Activated CD8-positive, alpha-beta memory T cell treated with anti-CD3 and anti-CD28 coated beads for 24 hours (primary cell): ENCODE measurements around the gene PAK6.
A peak's percentile ranks its signal among the peaks of the same experiment; 100 is the strongest.

Experiments
- DNase-seq: peaks from one replicate; pipeline ENCODE4 v3.0.0-alpha.2; 2020

Gene PAK6

DNA sequence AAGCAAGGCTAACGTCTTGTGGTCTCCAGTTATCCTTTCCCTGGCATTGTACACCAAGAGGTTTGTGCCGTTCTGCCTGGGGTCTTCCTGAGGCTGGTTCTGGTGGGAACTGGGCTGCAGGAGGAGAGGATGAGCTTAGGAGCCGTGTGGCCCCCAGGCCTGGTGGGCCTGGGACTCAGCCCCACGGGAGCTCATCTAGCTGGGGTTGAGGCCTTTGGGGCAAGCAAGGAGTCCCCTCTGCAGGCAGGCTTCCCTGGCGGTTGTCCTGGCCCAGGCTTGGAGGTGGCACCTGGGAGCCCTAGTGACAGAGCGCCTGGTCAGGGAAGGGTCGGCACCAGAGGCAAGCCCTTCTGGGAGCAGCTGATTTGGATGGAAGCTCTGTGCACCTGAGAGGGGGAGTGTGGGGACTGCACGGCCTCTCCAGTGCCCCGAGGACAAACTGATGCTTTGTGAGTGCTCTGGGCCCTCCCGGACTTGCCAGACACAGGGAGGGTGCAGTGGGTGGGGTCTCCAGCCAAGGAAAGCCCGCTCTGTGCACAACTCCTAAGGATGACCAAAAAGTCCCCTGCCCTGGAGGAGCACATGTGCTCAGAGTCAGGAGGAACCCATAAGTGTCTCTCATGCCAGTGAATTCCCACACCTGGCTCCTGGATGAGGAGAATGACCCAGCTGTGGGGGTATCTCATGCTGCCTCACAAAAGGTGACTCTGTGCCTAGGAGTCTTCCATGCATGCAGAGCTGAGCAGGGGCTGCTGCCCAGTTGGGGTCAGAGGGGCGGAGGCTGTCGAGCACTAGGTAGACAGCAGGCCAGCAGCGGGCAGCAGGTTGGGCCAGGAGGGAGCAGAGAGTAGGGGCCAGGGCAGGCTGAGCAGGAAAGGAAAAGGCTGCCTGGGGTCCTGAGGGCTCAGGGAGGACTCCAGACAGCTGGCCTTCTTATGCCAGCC, 2.7 kb downstream of the PAK6 start:
- peak; percentile 47 for DNase-seq

DNA sequence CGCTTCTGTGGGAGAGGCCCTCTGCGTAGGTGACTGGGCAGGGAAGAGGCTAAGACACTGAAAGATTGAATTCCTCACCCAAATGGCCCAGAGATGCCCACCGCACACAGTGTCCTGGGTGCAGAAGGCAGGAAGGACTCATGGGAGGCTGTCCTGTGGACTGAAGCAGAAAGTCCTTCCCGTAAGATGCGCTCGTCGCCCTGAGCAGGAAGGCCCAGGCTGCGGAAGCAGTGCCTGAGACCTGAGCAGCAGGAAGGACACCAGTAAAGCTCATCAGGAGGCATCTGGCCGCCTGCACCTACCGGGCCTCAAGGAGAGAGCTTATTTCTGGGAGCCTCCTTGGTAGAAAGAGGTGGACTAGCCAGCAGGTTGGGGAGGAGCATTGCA, 3.3 kb downstream of the PAK6 start:
- peak; percentile 44 for DNase-seq

DNA sequence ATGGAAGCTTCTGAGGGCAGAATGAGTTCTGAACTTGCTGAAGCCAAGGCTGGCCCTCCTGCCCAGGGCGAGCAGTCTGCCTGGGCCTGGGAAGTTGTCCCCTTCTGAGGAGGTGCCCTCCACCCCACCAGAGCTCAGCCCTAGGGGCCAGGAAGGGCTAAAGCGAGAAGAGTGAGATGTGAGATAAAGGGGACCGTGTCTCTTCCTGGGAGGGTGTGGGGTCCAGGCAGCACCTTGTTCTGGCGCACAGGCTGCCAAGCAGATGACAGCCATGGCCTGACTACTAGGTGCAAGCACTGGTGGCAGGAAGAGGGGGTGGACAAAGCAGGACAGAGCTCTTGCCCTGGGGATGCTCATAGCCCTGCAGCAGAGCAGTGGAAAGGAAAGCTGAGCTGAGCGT, 3.7 kb downstream of the PAK6 start:
- DNase-seq = no peak

DNA sequence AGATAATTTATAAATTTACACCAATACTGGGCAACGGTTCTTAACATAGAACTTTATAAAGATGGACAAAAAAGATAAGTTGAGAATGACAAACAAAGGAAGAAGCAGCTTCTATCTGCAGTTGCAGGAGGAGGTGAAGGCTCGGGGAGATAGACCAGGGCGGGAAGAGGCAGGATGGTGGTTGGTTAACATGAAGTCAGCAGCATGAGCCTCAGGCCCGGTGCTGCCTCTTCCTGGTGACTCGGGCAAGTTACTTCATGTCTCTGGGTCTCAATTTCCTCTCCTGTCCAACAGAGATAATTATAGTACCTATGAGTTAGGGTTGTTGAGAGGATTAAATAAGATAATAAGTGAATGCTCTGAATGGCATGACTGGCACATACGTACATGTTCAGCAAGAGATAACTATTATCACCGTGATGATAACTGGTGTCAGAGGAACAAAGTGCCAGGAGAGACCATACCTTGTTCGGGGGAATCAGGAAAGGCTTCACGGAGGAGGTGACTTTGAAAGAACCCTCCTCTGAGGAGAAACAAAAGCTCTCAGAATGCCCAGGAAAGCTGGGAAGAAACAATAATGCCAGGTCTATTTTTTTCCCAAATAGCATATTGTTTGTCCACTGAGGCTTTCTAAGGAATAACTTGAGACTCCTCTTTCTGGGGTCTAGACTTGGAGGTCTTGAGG, 4.4 kb downstream of the PAK6 start:
- peak; percentile 32 for DNase-seq

DNA sequence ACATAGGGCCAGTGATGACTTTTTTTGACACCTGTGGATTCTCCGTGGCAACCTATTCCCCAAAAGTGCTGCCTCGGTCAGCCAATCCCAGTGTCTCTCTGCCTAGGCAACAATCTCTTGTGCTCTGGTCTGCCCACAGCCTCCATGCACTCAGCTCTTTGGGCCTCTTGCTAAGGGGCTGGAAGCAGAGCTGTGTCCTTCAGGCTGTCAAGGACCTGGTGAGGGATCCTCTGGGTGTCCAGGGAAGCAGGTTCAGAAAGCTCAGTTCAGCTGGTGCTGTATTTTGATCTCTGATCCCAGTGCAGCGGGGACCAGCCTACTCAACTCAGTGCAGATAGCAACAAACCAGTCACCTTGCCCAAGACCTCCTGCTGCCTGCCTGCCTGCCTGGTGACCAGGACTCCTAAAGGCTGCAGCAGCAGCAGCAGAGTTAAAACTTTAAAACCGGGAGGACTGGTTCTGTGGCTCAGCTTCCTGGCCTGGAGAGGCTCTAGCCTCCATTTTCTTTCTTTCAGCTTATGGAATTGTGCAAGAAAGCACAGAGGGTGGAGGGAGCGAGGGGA, 6.2 kb downstream of the PAK6 start:
- no peak for DNase-seq

DNA sequence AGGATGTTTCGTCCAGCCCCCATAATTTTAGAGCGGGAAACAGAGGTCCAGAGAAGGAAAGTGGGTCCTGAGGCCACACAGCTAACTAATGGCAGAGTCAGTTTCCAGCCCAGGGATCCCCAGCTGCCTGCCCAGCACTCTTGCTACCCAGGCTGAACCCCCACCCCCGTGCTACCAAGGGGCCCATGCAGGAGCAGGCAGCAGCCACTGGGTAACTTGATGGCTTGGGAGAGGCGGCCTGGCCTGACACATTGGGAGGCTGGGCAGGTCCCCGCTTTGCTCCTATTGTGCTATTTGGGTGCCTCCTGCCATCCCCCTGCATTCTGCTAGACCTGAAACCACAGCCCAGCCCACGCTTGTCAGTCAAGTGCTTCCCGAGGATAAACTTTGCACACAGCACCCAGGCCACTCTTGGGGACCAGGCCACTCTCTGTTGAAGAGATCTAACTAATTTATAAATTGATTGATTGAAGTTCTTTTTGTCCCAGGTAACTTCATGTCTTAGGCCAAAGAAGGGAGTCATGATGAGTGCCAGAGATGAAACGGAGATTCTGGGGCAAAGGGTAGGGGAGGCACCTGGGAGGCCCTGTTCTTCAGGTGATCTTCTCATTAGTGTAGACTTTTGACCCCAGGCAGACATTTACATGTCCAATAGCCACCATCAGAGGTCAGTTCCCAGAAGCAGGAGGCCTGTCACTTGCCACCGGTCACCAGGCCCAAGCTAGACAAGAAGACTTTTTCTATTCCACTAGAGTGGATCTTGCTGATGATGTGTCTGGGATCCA, 7.0 kb downstream of the PAK6 start:
- DNase-seq = no peak

DNA sequence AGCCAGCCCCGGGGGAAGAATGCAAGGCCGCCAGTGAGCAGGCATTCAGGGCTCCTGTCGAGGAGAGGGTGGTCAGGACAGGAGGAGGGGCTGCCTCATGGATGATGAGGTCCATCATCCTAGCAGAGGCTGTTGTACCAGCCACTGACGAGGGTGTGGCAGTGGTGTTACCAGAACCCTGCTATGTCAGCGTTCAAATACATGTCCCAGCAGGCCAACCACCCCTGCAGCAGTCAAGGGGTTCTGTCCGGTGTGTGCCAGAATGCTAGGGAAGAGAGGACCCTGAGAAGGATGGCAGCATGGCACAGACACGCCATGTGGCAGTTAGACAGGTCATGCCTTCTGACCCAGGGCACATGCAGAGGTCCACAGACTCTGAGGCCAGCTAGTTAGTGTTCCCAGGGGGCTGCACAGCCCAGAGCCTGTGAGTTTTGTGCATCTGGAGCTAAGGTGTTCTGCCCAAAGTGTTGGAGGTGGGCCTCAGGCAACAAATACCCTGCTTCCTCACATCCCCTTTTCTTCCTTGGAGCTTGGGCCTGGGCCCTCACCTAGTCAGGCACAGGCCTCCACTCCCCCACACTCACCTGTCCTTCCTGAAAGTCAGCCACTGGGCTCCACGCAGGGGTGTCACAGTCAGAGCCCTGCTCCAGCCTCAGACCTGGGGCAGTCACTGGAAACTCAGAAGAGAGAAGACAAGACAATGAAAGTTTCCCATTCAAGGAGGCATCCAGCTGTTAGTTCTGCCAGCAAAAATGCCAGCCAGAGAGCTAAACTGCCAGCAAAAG, 7.8 kb downstream of the PAK6 start:
- no peak for DNase-seq

DNA sequence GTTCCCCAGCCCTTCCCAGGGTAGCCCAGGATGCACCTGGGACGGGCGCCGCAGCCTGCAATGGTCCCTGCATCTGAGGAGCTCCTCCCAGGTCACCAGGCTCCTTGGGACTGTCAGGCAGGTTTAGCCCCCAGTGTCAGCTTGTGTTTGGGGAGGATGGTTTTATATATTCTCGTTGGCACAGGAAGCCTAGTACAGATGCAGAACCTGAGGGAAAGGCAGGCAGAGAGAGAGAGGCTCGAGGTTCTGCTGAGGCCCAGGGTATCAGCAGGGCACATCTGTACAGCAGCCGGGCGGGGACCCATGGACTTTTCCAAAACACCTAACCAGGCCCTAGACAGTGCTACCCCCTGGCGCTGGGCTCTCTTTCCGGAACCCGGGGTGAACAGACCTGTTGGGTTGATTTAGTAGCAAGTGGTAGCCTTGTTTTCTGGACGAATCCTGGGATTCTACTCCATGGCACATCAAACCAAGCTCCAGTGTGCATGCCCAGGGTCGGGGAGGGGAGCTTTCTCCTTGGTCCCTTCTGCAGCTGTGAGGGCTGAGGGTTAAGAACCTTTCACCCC, 8.6 kb downstream of the PAK6 start:
- no peak for DNase-seq

DNA sequence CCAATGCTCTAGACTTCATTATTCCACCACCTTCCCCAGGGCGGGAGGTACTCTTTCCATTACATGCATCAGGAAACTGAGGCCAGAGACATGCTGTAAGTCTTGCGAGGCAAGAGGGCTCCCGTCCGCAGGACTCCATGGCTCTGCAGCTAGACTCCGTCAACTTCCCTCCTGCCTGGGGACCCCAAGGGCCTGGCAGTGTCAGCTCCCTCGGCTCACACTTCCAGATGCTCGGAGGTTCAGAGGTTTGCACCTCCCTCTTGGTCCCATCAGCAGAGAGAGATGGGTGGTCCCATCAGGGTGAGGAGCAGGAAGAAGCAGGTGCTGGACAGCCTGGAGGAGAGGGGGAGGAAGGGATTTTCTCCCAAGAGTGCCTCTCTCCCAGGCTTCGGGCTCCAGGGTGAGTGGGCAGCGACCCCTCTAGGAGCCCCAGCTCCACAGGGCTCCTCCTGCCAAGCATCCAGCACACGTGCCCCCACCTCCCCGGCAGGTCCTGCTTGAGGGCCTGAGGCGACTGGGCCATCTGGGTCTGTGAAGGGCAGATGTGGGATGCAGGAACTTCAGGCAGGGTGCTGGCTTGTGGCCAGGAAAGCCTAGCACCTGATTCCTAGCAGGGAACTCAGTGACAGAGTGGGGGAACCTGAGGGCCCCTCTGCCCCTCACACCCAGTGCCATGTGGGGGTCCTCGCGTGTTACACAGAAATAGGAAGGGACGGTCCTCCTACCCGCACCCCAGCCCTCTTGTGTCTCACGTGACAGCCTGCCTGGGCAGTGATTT, 9.3 kb downstream of the PAK6 start:
- DNase-seq = no peak

DNA sequence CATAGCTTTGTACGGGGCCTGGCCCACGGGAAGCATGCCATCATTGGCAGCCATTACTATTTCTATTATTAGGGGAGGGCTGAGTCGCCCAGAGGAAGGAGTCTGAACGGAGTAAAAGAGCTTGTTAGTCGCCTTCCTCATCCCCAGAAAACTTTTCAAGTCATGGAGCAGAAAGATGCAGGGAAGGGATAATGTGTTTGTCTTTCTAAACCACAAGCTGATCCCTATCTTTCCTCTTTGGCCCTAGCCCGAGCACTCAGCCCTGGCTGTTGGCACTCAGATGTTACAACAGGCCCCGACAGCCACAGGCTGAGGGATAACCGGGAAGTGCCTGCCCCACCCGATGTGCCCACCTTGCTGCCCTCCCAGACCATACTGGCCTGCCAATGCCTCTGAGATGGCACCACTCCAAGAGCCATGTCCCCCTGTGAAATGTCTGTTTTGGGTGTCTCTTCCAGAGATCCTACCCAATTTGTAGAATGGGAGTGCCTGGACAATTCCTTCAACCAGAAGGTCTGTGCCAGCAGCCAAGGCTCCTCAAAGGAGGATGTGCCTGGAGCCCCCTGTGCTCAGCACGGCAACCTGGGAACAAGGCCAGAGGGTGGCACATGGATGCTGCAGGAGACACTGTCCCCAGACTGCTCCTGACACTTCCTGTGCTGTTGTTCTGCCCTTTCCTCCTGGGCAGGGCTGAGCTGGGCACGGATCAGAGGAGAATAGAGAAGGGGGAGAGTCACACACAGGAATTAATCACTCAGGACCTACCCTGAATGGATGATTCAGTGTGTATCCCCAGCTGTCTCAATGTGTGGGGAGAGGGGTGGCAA, 10.8 kb downstream of the PAK6 start:
- no peak for DNase-seq

DNA sequence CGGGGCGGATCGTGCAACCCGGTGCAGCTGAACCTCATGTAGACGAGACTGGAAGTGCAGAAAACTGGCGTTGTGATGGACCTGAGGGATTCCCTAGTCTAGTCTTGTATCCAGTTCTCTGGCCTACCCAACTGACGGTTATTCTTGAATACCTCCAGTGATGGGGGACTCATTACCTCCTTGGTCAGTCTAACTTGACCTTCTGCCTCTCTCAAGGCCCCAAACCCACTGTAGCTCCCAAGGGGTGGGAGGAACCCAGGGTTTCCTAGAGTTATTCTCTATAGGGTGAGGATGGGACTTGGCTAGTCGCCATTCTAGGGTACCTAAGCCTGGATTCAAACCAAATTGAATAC, 11.4 kb downstream of the PAK6 start:
- DNase-seq = no peak

DNA sequence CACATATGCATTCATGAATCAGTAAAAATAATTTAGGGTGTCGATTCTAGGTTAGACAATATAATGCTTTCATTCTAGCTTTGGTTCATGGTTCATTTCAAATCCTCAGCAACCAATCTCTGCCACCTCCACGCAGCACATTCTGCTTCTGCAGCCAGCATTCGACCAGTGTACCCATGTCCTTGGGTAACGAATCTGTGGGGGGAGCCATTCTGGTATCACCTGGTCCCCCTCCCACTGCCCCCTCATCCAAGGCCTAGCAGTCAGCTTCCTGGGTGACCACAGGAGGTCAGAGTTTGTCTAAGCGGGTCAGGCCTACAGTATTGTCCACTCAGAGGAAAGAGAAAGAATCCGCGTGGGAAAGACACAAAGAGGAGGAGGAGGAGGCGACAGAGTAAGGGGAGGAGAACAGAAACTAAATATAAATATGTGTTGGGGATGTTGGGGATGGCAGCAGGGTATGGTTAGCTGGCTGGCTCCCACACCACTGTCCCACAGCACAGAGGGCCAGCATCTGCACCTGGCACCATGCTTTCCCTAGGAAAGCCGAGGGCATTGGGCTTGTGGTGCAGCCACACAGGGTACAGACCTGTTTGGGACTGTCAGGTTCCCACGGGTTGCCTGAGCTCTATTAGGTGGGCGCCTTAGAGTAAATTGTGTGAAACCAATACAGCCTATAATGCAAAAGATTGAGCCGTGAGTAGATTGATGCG, 12.1 kb downstream of the PAK6 start:
- no peak for DNase-seq

DNA sequence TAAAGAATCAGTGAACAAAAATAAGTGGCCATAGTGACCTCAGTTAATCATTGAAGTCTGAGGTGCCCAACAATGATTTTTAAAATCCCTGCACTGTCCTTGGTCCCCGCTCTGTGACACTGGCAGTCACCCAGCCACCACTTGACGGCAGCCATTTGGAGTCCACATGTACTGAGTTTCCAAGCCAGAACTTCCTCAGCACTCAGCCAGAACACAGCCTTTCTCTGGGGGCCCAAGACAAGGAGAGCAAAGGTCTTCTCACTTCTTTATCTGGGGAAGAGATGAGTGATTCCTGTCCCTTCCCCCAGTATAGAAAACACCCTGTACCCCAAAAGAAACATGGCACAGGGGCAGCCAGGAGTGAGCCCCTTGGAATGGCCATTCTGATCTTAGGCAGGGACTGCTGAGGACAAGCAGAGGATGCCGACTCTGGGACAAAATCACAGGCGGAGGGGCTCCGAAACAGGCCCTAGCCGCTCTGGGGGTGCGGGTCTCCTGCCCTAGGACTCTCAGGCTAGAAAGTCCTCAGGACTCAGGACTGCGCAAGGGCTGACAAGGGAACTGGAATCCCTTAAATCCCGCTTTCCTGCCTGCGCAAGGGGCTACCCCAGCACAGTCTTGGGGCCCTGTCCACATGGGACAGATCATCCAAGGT, 12.8 kb downstream of the PAK6 start:
- no peak for DNase-seq

DNA sequence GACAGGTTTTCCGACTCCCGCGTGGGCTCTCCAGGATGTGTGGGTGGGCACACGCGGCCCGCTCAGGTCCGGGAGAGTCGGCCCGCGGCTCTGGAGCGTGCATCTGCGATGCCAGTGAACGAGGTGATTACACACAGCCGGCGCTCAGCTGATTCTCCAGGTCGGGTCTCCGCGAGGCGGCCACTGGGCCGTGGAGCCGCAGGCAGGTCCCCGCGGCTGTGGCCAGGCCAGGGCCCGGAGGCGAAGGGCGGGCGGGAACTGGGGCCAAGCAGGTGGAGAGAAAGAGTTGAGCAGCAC, 13.2 kb downstream of the PAK6 start:
- no peak for DNase-seq

DNA sequence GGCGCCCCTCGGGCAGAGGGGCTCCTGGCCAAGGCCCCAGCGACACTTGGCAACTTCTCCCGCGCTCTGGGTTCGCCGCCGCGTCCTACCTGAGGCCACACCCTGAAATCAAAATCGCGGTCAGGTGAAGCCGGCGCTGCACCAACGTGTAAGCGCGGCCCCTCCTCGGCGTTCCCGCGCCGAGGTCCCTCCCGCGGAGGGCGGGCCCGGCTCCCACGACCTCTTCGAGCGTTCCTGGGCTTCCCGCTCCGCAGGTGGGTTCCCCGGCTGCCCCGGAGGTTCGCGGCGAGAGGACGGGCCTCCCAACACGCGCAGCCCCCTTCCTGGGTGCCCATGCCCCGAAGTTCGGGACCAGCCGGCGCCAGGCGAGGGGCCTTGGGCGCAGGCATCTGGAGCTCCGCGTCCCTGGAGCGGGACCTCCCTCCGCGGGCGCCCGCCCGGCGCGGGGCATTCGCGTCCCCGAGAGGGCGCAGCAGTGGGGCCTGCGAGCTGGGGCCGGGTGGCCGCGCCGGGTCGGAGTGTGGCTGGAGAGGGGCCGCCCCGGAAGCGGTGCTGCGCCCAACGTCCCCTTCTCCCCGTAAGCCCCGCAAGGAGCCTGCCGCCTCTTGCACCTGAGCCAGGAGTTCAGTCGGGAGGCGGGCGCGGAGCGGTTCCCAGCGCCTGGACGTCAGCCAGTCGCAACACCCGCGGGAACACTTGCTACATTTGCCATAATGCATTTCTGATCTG, 13.7 kb downstream of the PAK6 start:
- DNase-seq = peak; percentile 69

DNA sequence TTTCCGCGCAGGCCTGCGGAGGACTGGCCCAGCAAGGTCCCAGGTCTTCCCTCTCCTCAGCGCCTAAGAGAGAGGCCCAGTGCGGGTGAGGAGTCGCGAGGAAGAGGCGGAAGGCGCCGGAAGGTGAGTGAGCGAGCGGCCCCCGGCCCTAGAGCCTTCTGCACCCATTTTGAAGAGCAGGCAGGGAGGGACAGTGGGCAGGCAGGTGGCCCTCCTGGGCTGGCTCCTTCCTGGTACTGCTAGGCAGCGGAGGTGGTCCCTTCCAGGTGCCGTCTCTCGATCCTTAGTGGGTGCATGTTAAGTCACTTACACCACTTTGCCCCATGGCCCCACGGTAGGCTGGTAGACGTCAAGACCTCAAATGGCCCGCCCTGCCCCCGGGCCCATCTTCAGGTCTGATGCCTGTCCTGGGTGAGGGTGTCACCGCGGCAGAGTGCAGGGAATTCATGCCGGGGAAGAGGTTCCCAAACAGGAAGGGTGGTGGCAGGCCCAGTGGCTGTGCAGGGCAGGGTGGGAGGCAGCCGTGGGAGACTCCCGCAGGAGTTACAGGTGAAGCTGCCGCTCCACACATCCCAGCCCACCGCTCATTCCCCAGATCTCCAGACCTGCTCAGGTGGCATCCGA, 14.4 kb downstream of the PAK6 start:
- no peak for DNase-seq

DNA sequence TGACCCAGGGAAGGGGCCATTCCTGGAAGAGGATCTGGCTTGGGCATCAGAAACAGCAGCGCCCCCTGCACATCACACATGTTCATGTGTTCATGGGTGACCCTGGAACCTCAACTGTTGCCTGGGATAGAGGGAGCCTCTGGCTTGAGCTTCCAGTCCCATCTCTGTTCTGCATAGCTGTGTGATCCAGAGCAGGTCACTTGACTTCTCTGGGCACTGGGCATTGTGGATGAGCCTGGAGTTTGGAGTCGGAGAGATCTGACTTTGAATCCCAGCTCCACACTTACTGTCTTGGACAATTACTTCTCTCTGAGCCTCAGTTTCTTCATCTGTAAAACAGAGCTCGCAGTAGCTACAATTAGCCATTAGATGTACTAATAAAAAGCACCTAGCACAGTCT, 15.6 kb downstream of the PAK6 start:
- DNase-seq = no peak

DNA sequence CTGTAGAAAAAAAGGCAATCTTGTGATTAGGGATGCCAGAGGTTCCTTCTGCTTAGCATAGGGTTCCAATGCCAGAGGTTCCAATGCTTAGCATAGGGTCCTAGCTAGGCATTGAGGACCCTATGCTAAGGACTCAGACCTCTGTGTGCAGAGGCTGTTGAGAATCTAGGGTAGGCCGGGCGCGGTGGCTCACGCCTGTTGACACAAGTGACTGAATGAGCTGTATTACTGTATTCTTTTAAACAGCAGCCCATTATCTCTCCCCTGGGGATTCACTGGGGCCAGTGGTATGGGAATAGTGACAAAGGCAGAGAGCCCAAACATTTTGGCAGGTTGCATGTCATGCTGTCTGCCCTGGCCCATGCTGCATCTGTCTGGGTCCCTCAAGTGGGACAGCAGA, 16.2 kb downstream of the PAK6 start:
- no peak for DNase-seq
